ENCODE measurements around the gene BMPER.

GRCh38 chr7:34143402-34143801 lies 238.1 kb downstream of the BMPER start:
- TF ChIP-seq POLR2AphosphoS5 (IDR thresholded peaks at IDR 0.05; ENCODE audit: low read depth, low read length): no peak
- TF ChIP-seq CTCF (IDR thresholded peaks at IDR 0.05): no peak
- TF ChIP-seq, protein P1, sequence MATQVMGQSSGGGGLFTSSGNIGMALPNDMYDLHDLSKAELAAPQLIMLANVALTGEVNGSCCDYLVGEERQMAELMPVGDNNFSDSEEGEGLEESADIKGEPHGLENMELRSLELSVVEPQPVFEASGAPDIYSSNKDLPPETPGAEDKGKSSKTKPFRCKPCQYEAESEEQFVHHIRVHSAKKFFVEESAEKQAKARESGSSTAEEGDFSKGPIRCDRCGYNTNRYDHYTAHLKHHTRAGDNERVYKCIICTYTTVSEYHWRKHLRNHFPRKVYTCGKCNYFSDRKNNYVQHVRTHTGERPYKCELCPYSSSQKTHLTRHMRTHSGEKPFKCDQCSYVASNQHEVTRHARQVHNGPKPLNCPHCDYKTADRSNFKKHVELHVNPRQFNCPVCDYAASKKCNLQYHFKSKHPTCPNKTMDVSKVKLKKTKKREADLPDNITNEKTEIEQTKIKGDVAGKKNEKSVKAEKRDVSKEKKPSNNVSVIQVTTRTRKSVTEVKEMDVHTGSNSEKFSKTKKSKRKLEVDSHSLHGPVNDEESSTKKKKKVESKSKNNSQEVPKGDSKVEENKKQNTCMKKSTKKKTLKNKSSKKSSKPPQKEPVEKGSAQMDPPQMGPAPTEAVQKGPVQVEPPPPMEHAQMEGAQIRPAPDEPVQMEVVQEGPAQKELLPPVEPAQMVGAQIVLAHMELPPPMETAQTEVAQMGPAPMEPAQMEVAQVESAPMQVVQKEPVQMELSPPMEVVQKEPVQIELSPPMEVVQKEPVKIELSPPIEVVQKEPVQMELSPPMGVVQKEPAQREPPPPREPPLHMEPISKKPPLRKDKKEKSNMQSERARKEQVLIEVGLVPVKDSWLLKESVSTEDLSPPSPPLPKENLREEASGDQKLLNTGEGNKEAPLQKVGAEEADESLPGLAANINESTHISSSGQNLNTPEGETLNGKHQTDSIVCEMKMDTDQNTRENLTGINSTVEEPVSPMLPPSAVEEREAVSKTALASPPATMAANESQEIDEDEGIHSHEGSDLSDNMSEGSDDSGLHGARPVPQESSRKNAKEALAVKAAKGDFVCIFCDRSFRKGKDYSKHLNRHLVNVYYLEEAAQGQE (IDR thresholded peaks at IDR 0.05; ENCODE audit: insufficient read depth in 1 of 2, low read depth in 2 of 2, low read length in 1 of 2): no peak
- no peak for TF ChIP-seq TCF7L2 (IDR thresholded peaks at IDR 0.05; ENCODE audit: low read depth, low read length)
- no peak for TF ChIP-seq SIN3A (IDR thresholded peaks at IDR 0.05; ENCODE audit: borderline replicate concordance, insufficient read depth, low read depth, low read length)
